ENCODE measurements around the gene CFAP20DC. TPM values are rescaled to one million over a fixed set of nuclear protein-coding genes. Genes with fewer than 3 reads are reported as not detected.
"Not testable (repeated sequence)": the region's sequence is repeated elsewhere in the genome, so short reads cannot be mapped to it uniquely, and the experiment has no call there.

The CFAP20DC gene
- total and polyA plus RNA-seq, 4 donors, result 0.98 to 2.1 (median 1.5) TPM

GRCh38 chr3:58697561-58697960 lies 352.3 kb downstream of the CFAP20DC start:
- Histone ChIP-seq H3K9ac (ENCODE audit: low read depth in 1 of 2, low read length in 2 of 2) (no peak overlapping the region), H3K4me3 (ENCODE audit: low read depth in 1 of 3, low read length in 3 of 3) (no peak overlapping the region), H3K27ac (ENCODE audit: low read depth in 1 of 2, low read length in 2 of 2) (no peak overlapping the region), H3K4me1 (ENCODE audit: control insufficient read depth in 4 of 4, insufficient read depth in 4 of 4, low read length in 3 of 4) (no peaks in the 10 kb centered on the region), H3K36me3 (ENCODE audit: control insufficient read depth in 4 of 4, insufficient read depth in 3 of 4, low read depth in 1 of 4, low read length in 3 of 4) (no peaks in the 10 kb centered on the region), H3K9me3 (ENCODE audit: control insufficient read depth in 4 of 4, low read length in 3 of 4) (no peaks in the 10 kb centered on the region), H3K27me3 (ENCODE audit: control insufficient read depth in 4 of 4, insufficient read depth in 4 of 4, low read length in 3 of 4) (no peaks in the 10 kb centered on the region)
- TF ChIP-seq ATF3 (IDR thresholded peaks at IDR 0.05), result no peak
- no peak for TF ChIP-seq NR2F2 (IDR thresholded peaks at IDR 0.05)
- no peak for TF ChIP-seq RAD21 (IDR thresholded peaks at IDR 0.05)
- TF ChIP-seq ZBTB33 (IDR thresholded peaks at IDR 0.05), result no peak
- TF ChIP-seq EGR1 (IDR thresholded peaks at IDR 0.05; ENCODE audit: low read depth in 2 of 2), result no peak
- no peak for TF ChIP-seq HNF4G (IDR thresholded peaks at IDR 0.05)
- TF ChIP-seq REST (IDR thresholded peaks at IDR 0.05), result no peak
- TF ChIP-seq MAX (IDR thresholded peaks at IDR 0.05), result no peak
- no peak for TF ChIP-seq YY1 (IDR thresholded peaks at IDR 0.05)
- no peak for TF ChIP-seq FOXA2 (IDR thresholded peaks at IDR 0.05)
- no peak for TF ChIP-seq FOXA1 (IDR thresholded peaks at IDR 0.05)
- no peak for TF ChIP-seq GABPA (IDR thresholded peaks at IDR 0.05 in 1 of 2, conservative IDR thresholded peaks at IDR 0.05 in 1 of 2)
- TF ChIP-seq RXRA (IDR thresholded peaks at IDR 0.05), result no peak
- TF ChIP-seq TAF1 (conservative IDR thresholded peaks at IDR 0.05), result no peak
- no peak for TF ChIP-seq HNF4A (conservative IDR thresholded peaks at IDR 0.05)
- TF ChIP-seq JUND (IDR thresholded peaks at IDR 0.05), result no peak
- TF ChIP-seq SP1 (IDR thresholded peaks at IDR 0.05), result no peak
- TF ChIP-seq CTCF (IDR thresholded peaks at IDR 0.05; ENCODE audit: low read depth, low read length, missing input control), result no peak
- DNase-seq (ENCODE audit: low spot score), result no peak

- not testable (repeated sequence) for H3K4me1 ChIP-seq (ENCODE audit: control insufficient read depth in 4 of 4, insufficient read depth in 4 of 4, low read length in 3 of 4); H3K4me3 ChIP-seq (ENCODE audit: low read depth in 1 of 3, low read length in 3 of 3); H3K36me3 ChIP-seq (ENCODE audit: control insufficient read depth in 4 of 4, insufficient read depth in 3 of 4, low read depth in 1 of 4, low read length in 3 of 4); H3K9ac ChIP-seq (ENCODE audit: low read depth in 1 of 2, low read length in 2 of 2); H3K9me3 ChIP-seq (ENCODE audit: control insufficient read depth in 4 of 4, low read length in 3 of 4); H3K27ac ChIP-seq (ENCODE audit: low read depth in 1 of 2, low read length in 2 of 2); DNase-seq (ENCODE audit: low spot score); H3K27me3 ChIP-seq (ENCODE audit: control insufficient read depth in 4 of 4, insufficient read depth in 4 of 4, low read length in 3 of 4)
- WGBS, result 84% methylated on average over 3 of the region's 3 CpGs
Measured at GRCh38 chr3:58696813-58697212, 353.0 kb downstream of the CFAP20DC start.
